ENCODE results near the gene DPCD.
"Not testable (repeated sequence)": the region's sequence is repeated elsewhere in the genome, so short reads cannot be mapped to it uniquely, and the experiment has no call there.

Gene DPCD

DNA sequence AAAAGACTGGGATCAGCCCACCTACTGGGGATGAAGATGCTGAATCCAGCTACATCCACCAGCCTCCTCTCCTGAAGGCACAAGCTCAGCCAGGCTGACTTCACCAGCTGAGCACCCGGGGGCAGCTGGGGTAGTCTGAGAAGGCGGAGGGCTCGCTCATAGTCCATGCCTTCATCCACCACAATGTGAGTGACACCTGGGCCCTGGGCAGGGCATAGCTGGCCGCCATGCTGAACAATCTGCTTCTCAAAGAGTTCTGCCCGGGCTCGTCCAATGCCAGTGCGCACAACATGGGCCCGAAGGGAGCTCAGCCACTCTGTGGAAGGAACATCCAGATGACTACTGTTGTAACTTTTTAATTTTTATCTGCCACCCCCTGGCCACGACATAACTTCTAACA lies 2.3 kb upstream of the DPCD start:
- DNase-seq (ENCODE audit: low read depth): no peak

DNA sequence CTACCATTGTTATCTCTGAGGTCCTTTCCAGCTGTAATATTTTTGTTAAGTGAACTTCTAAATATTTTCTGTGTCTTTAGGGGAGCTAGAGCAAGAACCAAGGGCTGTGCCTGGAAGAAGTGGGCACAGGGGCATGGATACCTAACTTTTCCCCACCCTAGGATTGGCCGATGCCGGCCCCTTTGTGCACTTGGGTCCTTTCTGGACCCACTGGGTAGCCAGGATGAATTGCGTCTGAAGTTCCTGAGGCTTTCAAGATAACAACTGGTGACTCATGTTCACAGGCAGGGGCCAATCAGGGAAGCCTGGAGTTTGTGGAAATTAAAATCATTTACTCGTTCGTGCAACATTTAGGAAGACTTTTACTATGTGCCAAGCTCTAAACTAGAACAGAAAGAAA lies 758 bp downstream of the DPCD start:
- DNase-seq (ENCODE audit: low read depth): no peak

DNA sequence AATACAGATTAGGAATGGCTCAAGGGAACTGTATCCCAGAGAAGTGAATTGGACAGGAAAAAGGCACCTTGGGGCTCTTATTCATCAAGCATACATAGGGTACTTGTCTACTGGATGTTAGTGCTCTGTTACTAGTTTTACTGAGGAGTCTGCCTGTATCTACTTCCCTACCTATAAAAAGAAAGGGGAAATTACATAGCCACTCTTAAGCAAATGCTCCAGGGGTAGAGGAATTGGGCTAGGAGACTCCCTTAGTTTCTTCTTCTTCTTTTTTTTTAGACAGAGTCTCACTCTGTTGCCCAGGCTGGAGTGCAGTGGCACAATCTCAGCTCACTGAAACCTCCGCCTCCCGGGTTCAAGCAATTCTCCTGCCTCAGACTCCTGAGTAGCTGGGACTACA lies 5.2 kb downstream of the DPCD start:
- DNase-seq (ENCODE audit: low read depth): not testable (repeated sequence)

DNA sequence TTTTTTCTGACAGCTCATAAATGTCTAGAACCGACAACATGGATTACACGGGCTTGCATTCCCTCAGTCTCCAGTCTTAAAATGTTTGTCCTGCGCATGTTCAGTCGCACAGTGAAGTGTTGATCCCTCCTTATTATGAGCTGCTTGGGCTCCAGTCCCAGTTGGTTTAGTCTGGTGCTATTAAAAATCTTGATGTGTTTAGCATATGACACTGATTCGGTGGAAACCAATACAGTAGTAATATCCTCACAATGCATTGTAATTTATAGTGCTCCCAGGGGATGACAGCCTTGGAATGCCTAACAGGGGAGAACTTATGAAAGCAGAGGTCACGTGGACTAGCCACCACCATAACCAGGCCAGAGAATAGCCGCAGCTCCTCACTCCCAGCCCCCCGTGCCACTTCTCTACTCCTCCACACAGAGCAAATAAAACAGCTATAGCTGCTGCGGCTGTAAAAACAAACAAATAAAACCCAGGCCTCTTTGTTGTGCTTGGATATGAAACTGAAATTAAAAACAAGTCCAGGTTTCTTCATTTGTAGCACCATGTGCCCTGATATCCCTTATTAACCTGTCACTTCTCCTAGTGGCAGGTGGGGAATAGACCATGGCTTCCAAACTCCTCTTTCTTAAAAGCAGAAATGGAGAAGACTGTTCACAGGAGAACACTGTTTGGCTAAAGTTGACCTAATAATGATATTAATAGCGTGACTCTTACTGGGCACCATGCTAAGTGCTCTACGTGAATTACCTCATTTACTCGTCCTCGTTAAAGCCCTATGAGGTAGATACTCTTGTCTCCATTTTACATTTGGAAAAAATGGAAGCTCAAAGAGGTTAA lies 7.7 kb downstream of the DPCD start:
- no peak for DNase-seq (ENCODE audit: low read depth)

DNA sequence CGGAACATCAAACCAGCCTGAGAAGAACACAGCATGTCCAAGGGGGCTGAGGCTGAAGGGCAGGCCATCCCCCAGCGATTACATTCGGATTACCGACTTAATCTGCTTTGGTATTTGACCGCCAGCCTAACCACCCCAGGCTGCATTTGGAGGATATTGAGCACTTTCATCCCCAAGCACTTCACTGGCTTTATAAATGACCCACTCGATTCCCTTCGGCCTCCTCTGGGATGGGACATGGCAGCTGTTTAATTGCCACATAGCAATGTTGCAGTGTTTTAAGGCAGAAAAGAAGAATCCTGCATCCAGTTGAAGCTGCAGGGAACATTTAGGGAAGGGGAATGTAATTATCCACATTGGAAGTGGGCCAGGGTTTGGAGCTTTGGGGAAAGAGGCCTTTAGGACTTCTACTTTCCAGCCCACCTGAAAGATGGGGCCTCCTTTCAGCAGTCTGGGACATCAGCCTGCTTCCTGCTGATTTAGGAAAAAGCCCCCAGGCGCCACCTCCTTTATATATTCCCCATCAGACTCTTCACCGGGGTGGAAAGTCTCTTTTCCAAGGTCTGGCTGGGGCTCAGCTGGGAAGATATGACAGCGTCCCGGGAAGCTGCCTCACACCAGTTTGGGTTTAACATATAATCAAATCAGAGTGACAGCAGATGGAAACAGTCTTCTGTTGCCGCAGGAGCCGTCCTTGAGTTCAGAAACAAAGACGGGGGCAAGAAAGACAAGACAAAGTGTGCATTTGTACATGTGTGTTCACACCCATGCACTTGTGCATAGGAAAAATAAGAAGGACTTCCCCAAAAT lies 9.2 kb downstream of the DPCD start:
- no peak for DNase-seq (ENCODE audit: low read depth)

DNA sequence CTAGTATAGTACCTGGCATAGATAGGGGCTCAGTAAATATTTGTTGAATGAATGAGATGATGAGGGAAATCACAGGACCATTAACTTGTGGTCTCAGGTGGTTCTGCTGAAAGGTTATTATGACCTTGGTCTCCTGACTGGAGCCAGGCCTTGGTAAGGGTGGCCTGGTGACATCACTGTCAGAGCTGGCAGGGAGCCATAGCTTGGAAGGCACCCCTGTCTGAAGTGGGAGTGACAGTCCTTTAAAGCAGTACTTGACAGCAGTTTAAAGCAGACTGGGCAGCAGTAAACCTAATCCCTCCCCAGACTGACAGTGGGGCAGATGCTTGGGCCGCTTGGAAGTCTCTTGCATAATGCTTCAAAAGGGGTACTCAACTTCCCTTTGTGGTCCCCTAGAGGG lies 13.4 kb downstream of the DPCD start:
- no peak for DNase-seq (ENCODE audit: low read depth)

DNA sequence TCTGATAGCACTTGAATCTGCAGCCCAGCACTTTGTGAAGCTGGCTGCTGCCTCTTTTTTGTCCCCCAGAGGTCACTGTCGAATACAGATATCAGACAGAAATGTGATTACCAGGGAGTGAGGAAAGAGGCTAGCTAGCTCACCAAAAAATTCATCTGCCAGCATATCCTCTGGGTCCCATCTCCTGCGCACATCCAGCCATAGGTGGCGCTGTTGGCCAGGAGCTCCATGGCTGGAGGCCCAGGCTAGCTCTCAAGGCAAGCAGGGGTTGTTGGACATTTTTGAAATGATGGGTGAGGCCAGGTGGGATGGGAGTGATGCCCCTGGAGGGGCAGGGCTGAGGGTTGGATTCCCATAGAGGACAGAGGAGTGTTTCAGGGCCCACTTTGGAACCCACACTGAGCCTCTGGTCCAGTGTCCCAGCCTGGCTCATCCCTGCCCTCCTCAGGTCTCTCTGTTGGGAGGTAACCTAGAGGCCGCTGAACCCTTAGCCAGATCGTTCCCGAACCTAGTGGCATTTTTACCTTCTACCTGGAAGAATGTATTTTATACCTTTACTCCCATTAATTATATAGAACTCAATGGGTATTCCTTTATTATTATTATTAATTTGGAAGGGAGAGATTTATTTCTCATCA lies 14.8 kb downstream of the DPCD start:
- DNase-seq (ENCODE audit: low read depth): peak; percentile 72

DNA sequence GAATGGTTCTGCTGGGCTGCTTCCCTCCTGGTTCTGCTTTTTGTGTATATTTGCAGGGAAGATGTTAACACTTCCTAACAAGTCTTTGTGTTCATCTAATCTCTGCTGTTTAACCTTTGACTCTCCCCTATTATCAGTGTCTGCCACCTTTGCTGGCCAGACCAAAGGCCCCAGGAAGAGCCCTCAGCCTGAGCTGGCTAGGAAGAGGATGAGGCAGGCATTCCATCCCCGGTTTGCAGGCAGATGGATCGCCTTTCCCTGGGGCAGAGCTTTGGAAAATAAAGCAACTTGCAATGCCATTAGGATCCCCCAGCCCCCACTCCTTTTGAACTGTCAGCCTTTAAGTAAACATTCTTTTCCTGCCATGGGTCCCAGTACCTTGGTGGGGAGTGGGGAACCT lies 19.0 kb downstream of the DPCD start:
- no peak for DNase-seq (ENCODE audit: low read depth)

DNA sequence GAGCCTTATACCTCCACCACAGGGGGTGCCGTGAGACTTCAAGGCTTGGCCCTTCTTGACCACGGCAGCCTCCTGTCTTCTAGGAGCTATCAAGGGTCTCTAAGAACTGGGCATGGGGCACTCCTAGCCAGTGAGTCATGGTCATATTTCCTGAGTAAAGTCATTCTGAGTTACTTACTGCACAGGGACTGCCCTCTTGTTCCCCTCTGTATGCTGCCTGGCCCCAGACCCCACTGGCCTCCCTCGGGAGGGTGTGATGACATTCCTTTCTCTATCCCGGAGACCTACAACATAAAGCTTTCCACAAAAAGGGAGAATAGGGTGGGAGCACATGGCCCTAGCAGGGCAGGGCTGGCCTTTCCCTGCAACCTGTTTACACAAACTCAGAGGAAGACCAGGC lies 21.4 kb downstream of the DPCD start:
- DNase-seq (ENCODE audit: low read depth): no peak

DNA sequence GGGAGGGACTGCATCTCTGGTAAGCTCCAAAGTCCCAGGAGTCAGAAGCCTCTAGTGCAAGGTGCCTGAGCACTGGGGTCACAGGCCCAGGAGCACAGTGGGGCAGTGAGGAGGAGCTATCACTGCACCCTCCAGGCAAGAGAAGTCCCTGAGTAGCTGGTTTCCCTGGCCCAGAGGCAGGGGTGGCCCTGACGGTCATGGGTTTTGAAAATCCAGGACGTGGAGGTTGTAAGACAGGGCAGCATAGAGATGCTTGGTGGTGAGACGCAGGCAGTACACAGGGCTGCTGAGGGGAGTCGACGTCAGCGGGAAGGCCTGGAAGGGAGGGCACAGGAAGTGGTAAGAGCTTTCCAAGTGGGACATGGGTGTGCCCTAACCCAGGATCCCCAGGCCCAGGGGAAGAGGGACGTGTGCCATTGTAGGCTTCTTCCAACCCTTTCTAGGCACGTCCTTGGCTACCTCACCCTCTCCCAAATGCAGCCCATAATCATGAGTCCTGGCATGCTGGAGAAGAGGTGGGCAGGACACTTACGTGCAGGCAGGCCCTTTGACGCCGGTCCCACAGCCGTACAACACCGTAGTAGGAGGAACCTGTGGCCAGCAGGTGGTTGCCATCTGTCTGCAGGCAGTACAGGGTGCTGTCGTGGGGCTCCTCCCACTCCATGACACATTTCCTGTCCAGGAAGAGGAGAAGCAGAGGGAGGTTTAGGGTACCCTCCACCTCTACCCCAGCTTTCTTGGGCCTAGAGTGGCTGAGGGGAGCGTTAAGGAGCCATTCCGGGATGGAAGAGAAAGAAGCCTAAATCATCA lies 23.2 kb downstream of the DPCD start:
- DNase-seq (ENCODE audit: low read depth): no peak

DNA sequence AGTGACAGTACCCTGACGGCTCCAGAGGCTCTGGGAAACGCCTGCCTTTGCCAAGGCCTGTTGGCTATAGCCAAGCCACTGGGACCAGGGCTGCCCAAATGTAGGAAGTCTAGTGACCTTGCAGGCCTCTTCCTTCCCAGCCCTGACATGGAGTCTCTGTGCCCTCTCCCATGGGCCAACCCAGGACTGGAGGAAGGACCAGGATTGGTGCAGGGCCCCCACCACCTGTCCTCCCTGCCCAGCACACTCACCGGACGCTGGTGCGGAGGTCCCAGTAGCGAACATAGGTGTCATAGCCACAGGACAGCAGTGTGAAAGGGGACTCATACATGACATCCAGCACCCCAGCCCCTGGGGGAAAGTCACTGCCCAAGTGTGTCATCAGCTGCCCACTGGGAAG lies 24.0 kb downstream of the DPCD start:
- DNase-seq (ENCODE audit: low read depth): no peak

DNA sequence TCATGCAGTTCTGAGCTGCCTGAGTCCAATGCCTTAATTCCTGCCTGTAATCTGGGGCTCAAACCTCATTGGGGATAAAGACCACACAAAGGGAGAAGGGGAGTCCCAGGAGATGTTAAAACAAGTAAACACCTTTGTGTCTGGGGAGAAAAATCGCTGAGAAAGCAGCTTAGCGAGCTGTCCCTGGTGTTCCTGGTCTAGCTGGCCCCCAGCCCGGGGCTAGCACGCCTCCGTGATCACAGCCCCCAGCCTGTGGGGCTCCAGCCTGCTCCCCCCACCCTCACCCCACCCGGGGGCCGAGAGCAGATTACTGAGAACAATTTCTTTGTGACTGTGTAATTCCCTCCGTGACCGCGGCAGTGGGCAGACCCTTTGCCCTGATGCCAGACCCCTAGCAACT lies 24.8 kb downstream of the DPCD start:
- no peak for DNase-seq (ENCODE audit: low read depth)

DNA sequence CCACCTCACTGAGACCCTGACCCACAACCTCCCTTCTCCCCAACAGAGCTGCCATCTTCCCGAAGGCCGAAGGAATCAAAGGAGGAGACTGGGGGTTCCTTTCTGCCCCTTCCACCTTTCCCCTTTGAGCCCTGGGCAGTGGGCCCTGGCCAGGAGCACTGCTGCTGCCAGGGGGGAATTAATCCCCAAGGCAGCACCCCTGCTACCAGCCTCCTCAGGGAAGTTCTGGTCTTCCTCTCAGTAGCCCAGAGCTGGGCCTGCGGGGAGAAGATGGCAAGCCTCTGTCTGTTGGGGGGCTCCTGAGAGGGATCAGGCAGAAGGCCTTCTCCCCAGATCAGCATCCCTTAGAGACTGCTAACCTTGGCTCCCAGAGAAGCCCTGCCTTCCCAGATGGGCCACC lies 25.5 kb downstream of the DPCD start:
- no peak for DNase-seq (ENCODE audit: low read depth)

DNA sequence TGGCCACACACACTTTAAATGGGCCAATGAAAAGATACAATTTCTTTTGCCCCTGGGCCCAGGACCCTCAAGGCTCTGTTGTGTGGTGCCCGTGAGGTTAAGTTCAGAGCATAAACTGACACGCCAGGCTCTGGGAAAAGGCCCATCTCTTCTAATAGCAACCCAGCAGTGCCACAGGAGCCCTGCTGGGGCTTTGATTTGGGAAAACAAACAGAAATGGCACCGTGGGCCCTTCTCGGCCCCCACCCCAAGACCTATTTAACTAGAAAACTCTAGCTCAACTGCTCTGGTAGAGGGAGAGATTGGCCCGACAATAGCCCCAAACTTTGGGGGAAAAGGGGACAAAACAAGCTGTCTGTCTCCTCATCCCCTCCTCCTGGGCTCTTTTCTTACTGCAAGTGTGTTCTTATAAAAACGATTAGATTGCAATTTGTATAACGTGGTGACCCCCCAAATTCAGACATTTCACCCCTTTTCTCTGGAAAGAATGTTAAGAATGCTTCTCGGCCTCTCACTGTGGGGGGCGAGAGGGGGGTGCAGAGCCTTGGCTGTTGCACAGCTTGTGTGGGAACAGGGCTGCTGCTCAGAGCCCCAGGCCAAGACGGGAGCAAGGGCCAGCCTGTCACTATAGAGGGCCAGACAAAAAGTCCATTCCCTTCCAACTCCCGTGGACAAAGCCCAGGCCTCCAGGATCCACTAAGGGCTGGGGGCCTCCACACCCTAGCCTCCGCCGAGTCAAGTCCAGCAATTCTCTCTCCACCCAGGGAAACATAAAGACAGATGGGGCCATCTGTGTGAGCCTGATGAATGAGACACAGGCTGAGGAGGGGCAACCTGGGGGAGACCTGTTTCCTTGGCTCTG lies 26.8 kb downstream of the DPCD start:
- no peak for DNase-seq (ENCODE audit: low read depth)

DNA sequence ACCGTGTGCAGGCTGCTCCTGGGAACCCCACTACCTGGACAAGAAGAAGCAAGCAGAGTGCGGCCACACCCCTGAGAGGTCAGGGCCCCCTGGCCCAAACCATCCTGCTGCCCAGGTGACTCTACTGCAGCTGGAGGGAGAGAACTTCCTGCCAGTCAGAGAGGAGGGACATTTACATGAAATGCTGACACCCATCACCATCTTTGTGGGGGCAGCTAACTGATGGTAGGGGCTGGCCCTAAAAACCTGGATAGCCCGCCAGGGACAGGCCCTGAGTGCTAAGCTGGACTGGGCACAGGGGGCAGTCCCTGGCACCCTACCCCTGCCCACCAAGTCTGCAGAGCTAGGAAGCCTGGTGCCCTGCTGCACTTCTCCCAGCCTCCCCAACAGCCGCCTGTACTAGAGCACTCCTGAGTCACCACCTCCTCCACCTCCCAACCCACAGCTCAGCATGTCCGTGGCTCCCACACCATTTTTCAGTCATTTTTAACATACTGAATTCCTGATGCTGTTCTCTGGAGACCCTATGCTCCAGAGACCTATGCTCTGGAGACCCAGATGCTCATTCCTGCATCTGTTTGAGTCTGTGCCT lies 27.5 kb downstream of the DPCD start:
- no peak for DNase-seq (ENCODE audit: low read depth)

DNA sequence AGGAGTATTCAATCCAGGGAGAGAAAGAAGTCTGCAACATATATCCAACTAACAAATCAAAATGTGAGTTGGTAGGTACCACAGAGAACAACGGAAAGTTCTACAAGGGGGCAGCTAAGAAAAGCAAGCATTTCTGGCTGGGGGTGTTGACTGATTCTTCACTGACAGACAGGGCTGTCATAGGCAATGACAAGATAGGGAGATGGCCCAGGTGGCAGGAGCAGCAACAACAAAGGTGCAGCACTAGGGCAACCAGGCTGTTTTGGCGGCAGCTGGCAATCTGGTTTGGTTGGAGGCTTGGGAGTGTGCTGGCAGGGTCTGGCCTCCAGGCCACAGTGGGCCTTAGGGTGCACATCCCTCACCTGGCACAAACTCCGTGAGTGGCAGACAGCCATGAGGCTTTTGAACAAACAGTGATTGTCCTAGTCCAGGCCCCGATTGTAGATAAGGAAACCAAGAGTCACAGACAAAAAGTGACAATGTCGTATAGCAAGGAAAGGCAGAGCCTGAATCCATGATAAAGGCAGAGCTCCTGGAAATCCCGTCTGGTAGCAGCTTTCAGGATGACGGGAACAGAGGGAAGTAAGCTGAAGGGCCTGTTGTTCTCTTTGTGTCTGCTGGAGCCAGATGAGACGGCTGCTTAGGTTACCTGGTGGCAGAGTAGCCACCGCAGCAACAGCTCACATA lies 28.4 kb downstream of the DPCD start:
- no peak for DNase-seq (ENCODE audit: low read depth)

DNA sequence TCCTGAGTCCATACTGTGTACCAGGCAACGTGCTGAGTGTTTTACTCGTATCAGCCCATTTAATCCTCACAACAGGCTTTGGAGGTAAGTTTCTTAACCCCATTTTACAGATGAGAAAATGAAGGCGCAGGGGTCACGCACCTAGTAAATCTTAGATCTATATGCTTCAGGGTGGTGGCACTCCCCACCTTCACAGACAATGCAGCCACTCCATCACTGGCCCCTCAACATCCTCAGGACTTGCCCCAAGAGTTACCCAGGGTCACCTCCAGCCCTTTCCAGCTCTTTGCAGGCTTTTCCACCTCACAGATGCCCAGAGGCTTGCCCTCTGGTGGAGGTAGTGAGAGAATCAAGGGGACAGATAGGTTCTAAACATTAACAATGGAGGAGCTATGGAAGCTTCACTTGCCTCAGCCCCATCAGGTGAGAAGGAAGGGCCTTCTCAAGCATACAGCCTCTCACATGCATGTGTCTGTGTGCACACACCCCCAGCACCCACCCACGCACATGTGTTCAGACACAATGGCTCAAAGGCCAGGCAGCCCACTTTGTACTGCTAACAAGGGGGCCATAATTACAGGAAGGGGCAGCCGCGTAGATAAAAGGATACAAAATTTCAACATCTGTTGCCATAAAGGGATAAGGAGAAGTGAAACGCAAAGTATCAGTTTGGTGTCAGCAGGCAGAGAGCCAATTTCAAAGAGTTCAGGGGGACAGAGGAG lies 29.1 kb downstream of the DPCD start:
- no peak for DNase-seq (ENCODE audit: low read depth)

DNA sequence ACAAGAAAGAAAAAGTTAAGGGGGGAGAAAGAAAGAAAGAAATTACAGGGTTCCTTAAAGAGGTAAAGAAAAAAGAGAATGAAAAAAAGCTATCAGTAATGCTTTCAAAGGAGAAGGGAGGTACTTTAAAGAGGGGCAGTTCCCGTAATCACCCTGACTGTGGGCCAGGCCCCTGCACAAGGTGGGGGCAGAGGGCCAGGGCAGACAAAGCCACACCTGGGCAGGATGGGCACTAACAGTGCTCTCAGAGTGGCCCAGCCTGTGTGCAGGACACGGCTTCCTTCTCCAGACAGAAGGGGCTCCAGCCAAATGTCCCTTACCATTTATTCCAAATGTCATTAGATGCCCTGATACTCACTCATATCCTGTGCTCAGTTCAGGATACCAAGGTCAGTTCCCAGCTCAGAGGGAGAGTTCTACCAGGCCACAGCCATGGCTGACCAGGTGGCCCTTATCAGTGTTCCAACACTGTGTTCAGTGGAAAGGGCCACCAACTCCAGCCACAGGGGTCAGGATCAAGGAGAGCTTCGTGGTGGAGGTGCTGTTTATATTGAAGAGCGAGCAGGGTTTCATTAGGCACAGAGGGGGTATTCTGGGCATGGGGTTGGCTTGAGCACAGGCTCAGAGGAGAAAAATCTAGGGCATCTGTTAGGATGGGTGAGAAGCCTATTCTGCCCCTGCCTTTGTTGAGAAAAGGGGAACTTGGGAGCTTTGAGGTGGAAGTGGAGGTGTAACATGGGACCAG lies 29.9 kb downstream of the DPCD start:
- no peak for DNase-seq (ENCODE audit: low read depth)

DNA sequence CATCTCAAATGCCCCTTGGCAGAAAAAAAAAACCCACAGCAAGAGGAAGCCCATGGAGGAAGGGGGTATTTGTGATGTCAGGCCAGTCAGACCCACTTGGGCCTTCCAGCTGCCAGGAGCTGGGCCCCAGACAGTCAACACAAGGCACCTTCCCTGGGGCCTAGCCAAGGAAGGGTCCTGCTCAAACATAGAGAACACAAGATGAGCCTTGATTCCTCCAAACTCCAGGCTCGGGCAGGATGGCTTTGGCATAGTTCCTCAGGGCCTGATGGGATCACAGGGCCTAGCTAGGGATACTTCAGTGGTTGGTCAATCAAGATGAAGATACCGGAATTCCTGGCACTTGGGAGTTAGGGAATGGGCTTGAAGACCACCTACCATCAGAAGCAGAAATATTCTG lies 30.8 kb downstream of the DPCD start:
- no peak for DNase-seq (ENCODE audit: low read depth)
